ENCODE data around the gene CDC6.

The CDC6 gene

DNA sequence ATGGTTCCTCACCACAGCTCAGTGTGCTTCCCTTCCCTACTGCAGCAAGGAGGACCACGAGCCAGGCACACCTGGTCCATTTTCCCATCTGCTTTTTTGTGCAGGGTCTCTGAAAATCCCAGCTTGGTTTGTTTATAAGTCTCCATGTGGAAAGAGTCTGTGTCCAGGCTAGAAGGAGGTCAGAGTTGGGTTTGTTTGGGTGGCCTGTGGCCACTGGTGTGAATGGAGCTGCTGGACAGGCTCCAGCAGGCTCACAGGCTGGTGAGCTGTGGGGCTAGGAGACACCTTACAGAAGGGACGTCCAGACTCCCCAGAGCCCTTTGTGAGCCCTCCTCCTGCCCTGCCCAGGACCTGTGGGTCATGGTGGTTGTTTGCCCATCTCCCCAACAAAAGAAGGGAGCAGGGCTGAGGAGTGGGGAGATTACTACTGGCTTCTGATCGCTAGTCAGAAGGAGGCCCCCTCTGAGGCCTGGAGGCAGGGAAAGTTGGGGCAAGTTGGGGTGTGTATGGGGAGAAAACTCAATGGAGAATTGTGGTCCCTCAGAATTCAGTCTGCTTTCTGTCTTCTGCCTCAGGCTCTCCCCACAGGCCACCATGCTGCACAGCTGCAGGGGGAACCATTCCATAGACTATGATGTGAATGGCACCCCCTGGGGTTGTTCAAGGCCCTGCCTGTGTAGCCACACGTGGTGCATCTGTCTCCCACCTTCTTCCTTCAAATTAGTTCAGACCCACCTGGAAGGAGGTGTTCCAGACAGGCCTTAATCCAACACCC lies 25.4 kb downstream of the CDC6 start:
- no peak overlapping the region for H3K4me3 Mint-ChIP-seq
- H3K9me3 Mint-ChIP-seq: no peaks in the 10 kb centered on the region
- H3K27me3 Mint-ChIP-seq: no peaks in the 10 kb centered on the region
- peaks cover 12% of the 10 kb centered on the region for H3K4me1 Mint-ChIP-seq
- no peak for ATAC-seq
- peak overlapping the region; percentile 65 for H3K27ac Mint-ChIP-seq
- H3K36me3 Mint-ChIP-seq: no peaks in the 10 kb centered on the region

DNA sequence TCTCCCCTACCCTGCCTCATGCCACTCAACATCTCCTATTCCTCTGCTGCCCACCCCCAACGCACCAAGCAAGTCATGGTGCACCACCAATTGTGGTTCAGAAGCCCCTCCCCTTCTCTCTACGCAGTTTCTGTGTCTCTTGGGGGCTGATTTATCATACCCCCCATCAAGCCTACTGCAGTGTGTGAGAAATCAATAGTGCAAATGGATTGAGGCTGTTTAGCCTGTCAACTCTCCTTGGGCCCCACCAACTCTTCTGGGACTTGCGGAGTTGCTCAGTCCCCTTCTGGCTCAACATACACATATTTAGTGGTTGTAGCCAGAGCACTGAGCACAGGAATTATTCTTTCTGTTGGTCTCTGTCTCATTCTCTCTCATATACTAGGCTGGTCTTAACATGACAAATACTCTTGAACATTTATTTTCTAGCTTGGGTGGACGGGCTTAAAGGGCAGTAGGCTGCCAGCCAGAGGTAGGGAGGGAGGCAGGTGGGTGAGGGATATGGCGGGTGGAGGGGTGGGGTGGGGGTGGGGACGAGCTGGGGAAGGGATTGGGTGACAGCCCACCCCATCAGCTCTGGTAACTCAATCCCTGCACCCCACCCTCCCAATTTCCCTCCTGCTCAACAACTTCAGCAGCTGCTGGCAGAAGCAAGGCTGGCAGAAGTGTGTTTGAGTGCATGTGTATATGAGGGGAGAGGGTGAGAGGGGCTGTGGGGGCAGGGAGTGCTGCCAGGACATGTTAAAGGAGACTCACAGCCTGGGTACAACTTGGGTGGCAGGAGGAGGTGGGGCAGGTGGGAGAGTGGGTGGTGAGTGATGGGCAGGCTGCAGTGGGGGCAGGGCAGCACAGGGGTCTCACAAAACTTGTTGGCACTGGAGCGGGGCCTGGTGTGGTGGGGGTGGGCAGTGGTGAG lies 26.2 kb downstream of the CDC6 start:
- H3K36me3 Mint-ChIP-seq: no peaks in the 10 kb centered on the region
- no peaks in the 10 kb centered on the region for H3K9me3 Mint-ChIP-seq
- no peak for ATAC-seq
- H3K27me3 Mint-ChIP-seq: no peaks in the 10 kb centered on the region
- peaks cover 18% of the 10 kb centered on the region for H3K4me1 Mint-ChIP-seq
- peak overlapping the region; percentile 65 for H3K27ac Mint-ChIP-seq
- no peak overlapping the region for H3K4me3 Mint-ChIP-seq

DNA sequence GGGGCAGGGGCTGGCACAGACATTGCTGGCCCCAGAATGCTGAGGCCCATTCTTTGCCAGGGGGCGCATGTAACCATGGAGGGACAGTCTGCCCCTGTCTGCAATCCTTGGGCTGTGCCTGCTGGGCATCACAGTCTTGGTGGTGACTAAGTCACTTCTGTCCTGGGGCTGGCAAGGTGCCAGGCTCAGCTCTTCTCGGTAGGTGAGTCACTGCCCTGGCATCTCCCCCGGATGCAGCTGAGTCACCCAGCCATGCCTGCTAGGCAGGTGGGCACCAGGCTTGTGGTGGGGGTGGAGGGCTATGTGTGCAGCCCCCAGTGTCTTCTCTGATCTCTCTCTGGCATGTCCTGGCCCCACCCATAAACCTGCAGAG lies 26.9 kb downstream of the CDC6 start:
- ATAC-seq: peak; percentile 57
- H3K36me3 Mint-ChIP-seq: no peaks in the 10 kb centered on the region
- H3K4me1 Mint-ChIP-seq: peaks cover 24% of the 10 kb centered on the region
- H3K27ac Mint-ChIP-seq: peak overlapping the region; percentile 65
- H3K9me3 Mint-ChIP-seq: no peaks in the 10 kb centered on the region
- H3K27me3 Mint-ChIP-seq: no peaks in the 10 kb centered on the region
- peak overlapping the region; percentile 16 for H3K4me3 Mint-ChIP-seq

- no peaks in the 10 kb centered on the region for H3K27me3 Mint-ChIP-seq
- no peaks in the 10 kb centered on the region for H3K9me3 Mint-ChIP-seq
- peaks cover 30% of the 10 kb centered on the region for H3K4me1 Mint-ChIP-seq
- peak overlapping the region; percentile 65 for H3K27ac Mint-ChIP-seq
- H3K36me3 Mint-ChIP-seq: no peaks in the 10 kb centered on the region
- H3K4me3 Mint-ChIP-seq: no peak overlapping the region
- no peak for ATAC-seq
These were observed 27.5 kb downstream of the CDC6 start for GRCh38 chr17:40315206-40315605.

DNA sequence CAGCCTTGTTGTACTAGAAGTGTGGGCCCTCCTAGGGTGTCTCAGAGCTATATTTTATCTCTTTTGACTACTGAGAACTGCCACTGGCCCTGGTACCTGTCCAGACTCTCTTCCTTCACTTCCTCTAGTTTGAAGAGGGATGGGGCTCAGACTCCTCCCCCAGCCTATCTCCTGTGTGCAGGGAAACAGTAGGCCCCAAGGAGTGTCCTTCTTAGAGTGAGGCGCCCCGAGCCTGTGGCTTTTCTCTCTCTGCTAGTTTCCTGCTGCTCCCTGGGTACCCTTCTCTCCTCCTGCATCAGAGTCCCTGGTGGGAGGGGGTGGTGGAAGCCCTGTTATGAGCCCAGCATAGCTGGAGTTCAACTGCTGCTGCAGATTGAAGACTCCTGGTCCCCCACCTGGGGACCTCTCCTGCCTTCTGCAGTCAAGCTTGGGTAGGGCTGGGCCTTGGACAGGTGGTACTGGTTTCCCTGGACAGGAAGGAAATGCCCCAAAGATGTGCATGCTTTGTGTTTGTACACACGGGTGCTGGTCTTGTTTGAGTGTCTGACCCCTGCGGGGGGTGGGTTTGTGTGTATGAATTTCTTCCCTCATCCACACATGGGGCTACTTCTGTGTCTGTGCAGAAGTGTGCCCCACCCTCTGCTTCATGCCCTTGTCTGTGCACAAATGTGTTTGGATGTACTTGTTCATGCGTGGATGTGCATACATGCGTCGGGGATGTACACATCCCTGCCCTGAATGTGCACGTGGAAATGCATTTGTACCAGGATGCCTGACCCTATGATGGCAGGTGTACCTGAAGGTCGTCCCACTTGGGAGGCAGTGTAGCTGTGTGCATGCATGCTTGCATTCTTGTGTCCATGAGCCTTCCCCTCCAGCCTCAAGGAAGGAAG lies 28.2 kb downstream of the CDC6 start:
- Mint-ChIP-seq H3K27ac (no peak overlapping the region), H3K4me3 (peak overlapping the region; percentile 7), H3K36me3 (no peaks in the 10 kb centered on the region), H3K27me3 (no peaks in the 10 kb centered on the region), H3K4me1 (peaks cover 38% of the 10 kb centered on the region), H3K9me3 (no peaks in the 10 kb centered on the region)
- no peak for ATAC-seq

- Mint-ChIP-seq H3K9me3 (no peaks in the 10 kb centered on the region), H3K27me3 (no peaks in the 10 kb centered on the region), H3K27ac (no peak overlapping the region), H3K4me1 (peaks cover 46% of the 10 kb centered on the region), H3K36me3 (no peaks in the 10 kb centered on the region), H3K4me3 (peak overlapping the region; percentile 43)
- ATAC-seq: no peak
These were observed 29.1 kb downstream of the CDC6 start for GRCh38 chr17:40316571-40317344.

DNA sequence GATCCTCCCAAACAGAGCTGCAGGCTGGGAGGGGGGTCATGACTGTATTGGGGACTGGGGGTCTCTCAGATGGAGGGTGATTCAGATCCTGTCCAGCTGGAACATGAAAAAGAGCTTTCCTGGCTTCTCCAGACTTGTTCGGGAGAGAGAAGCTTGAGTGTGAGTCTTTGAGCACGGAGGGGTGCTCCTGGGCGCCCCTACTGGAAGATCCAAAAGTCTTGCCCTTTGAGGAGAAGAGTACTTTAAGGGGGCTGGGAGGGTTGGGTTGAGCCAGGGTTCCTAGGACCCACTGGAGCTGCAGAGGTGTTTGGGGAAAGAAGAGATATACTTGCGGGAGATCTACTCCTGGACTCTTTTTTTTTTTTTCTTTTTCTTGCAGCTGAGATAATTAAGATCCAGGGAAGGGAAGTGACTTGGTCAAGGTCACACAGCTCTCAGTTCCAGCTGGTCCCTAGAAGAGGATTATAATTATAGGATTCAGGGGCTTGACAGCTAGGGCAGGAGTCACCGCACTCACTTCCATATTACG lies 29.7 kb downstream of the CDC6 start:
- Mint-ChIP-seq H3K27ac (peak overlapping the region; percentile 98), H3K4me1 (peaks cover 52% of the 10 kb centered on the region)

GRCh38 chr17:40317880-40318829 lies 30.5 kb downstream of the CDC6 start:
- Mint-ChIP-seq H3K4me1 (peaks cover 57% of the 10 kb centered on the region), H3K27ac (peak overlapping the region; percentile 98), H3K36me3 (no peaks in the 10 kb centered on the region), H3K27me3 (no peaks in the 10 kb centered on the region), H3K4me3 (peak overlapping the region; percentile 82), H3K9me3 (no peaks in the 10 kb centered on the region)
- peak; percentile 86 for ATAC-seq

More for the DNA sequence above, 29.7 kb downstream of the CDC6 start:
- Mint-ChIP-seq H3K36me3 (no peaks in the 10 kb centered on the region), H3K9me3 (no peaks in the 10 kb centered on the region), H3K27me3 (no peaks in the 10 kb centered on the region), H3K4me3 (peak overlapping the region; percentile 82)
- ATAC-seq: no peak

- ATAC-seq: no peak
These were observed 31.2 kb downstream of the CDC6 start for GRCh38 chr17:40318830-40319391.

DNA sequence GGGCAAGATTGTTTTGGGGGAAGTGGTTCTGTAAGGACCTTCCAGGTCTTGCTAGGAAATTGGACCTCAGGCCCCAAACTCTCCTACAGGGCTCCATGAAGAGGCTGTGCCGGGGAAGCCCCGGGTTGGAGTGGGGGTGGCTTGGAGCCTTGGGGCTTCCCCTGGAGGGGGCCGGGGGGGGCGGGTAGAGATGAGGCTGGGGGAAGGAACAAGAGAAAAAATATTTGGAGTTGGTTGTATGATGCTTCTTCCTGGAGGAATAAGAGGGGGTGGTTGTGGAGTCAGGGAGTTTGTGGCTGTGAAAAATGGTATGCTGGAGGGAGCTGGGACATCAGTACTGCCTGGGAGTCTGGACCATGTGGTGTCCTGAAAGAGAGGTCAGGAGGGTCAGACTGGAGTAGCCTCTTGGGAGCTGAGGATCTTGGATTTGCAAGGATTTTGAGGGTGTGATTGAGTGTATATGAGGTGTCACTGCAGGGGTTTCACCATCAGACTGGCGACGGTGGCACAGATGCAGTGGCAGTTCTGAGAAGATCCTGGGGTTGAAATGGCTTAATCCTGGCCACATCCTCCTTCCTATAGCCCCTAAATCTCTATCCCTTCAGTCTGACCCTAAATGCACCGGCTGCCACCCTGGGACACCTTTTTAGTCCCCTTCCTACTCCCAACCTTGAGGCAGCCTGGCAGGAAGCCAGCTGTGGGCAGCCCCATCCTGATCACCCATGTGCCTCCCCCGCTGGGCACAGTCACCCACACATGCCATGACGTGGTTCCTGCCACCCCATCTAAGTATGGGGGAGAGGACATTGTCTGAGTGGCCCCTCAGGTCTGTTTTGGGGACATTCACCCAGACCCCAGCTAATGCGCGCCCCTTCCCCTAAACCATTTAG lies 32.2 kb downstream of the CDC6 start:
- H3K27ac Mint-ChIP-seq: peak overlapping the region; percentile 98
- no peak for ATAC-seq
- H3K9me3 Mint-ChIP-seq: no peaks in the 10 kb centered on the region
- H3K27me3 Mint-ChIP-seq: no peaks in the 10 kb centered on the region
- H3K4me1 Mint-ChIP-seq: peaks cover 74% of the 10 kb centered on the region
- no peaks in the 10 kb centered on the region for H3K36me3 Mint-ChIP-seq
- peak overlapping the region; percentile 82 for H3K4me3 Mint-ChIP-seq

More at GRCh38 chr17:40318830-40319391, 31.2 kb downstream of the CDC6 start:
- no peaks in the 10 kb centered on the region for H3K27me3 Mint-ChIP-seq
- H3K4me1 Mint-ChIP-seq: peaks cover 65% of the 10 kb centered on the region
- H3K27ac Mint-ChIP-seq: peak overlapping the region; percentile 98
- peak overlapping the region; percentile 82 for H3K4me3 Mint-ChIP-seq
- H3K36me3 Mint-ChIP-seq: no peaks in the 10 kb centered on the region
- H3K9me3 Mint-ChIP-seq: no peaks in the 10 kb centered on the region

- ATAC-seq: no peak
- H3K36me3 Mint-ChIP-seq: no peaks in the 10 kb centered on the region
- peaks cover 85% of the 10 kb centered on the region for H3K4me1 Mint-ChIP-seq
- peak overlapping the region; percentile 82 for H3K4me3 Mint-ChIP-seq
- peak overlapping the region; percentile 98 for H3K27ac Mint-ChIP-seq
- no peaks in the 10 kb centered on the region for H3K27me3 Mint-ChIP-seq
- H3K9me3 Mint-ChIP-seq: no peaks in the 10 kb centered on the region
These were observed 33.3 kb downstream of the CDC6 start for GRCh38 chr17:40320756-40321523.

GRCh38 chr17:40321524-40321929 lies 33.8 kb downstream of the CDC6 start:
- H3K4me1 Mint-ChIP-seq: peaks cover 91% of the 10 kb centered on the region
- H3K27me3 Mint-ChIP-seq: no peaks in the 10 kb centered on the region
- no peaks in the 10 kb centered on the region for H3K9me3 Mint-ChIP-seq
- H3K27ac Mint-ChIP-seq: peak overlapping the region; percentile 98
- no peaks in the 10 kb centered on the region for H3K36me3 Mint-ChIP-seq
- no peak for ATAC-seq
- H3K4me3 Mint-ChIP-seq: peak overlapping the region; percentile 82
